HG03571 (cell line): ENCODE results near the gene ZNF134.

ENCODE experiments used
- ATAC-seq: cut with Tn5 transposase; IDR thresholded peaks from one replicate; pipeline ENCODE4 v1.9.1; 2021; ENCODE audit not compliant: unreplicated experiment

The ZNF134 gene

GRCh38 chr19:57613941-57614743 is at the start of gene ZNF134:
ZNF134 (plus strand) TSS chr19:57614242; CDS start chr19:57619469, 5,227 bp downstream.
- ATAC-seq = peak; percentile 98

DNA sequence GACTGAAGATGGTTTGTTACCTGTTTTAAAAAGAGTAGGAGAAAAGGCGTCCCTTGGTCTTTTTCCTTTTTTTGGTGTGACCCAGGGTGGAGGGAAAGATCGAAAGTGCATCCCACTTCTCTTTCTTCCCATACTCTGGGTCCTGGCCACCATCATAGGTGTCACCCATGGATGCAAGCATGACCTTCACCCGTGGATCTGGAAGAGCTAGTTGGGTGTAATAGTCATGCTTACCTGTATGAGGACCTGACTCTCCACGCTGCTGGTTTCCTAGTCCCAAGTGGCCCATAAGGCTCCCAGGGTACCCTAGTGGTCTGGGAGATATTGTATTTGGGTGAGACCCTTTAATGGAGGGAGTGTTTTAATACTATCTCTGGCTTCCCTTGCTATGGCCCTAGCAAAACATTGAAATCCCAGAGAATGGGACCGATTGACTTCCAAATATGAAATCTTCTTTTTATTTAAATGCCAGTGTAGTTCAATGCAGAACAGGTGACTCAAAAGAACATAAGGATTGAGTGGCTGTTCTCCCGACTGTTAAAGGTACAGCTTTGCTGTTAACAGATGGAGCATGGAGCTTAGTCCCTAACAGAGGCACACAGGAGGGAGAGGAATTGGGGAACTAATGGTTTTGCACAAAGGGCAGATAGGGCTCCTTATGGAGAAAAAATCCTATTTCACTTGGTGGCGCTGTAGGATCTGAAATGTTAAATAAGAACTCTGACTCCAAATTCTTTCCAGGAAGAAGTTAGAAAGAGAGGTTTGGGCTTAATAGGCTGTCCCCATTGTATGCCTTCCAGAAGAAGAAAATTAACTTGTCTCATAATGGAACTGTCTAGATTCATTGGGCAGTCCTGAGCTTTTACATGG is 47.4 kb upstream of the ZNF134 start:
- no peak for ATAC-seq

GRCh38 chr19:57570707-57571106 is 43.3 kb upstream of the ZNF134 start:
- no peak for ATAC-seq

DNA sequence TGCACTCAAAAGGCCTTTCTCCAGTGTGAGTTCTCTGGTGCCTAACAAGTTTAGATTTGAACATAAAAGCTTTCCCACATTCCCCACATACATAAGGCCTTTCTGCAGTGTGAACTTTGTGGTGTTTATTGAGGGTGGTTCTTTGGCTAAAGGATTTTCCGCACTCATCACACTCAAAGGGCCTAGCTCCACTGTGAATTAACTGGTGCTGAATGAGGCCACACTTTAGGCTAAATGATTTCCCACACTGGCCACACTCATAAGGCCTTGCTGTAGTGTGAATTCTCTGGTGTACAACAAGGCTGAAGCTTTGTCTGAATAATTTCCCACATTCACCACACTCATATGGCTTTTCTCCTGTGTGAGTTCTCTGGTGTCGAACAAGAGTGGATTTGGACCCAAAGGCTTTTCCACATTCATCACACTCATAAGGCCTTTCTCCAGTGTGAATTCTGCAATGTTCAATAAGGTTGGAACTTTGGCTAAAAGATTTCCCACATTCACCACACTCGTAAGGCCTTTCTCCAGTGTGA is 41.6 kb upstream of the ZNF134 start:
- no peak for ATAC-seq

DNA sequence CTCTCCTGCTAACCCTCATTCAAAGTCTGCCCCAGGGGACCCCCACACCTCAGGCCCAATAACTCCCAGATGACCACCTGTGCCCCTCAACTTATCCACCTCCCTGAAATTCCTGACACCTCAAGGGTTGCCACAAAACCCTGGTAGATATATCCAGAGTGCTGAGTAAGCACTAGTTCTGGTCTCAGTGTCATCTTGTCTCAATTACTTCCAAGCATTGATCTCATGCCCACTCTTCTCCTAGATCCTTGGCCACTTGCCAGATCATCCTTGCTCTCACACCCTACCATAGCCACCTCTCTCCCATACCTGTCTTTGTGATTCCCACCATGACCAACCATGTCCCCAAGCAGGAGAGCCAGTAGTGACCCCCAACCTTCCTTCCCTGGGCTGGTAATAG is 37.4 kb upstream of the ZNF134 start:
- ATAC-seq = no peak

GRCh38 chr19:57578487-57579205 is 35.4 kb upstream of the ZNF134 start, which contains the start of gene ZNF416:
ZNF416 (minus strand) TSS chr19:57578911; CDS start chr19:57578704, 207 bp downstream.
- ATAC-seq = peak; percentile 74

DNA sequence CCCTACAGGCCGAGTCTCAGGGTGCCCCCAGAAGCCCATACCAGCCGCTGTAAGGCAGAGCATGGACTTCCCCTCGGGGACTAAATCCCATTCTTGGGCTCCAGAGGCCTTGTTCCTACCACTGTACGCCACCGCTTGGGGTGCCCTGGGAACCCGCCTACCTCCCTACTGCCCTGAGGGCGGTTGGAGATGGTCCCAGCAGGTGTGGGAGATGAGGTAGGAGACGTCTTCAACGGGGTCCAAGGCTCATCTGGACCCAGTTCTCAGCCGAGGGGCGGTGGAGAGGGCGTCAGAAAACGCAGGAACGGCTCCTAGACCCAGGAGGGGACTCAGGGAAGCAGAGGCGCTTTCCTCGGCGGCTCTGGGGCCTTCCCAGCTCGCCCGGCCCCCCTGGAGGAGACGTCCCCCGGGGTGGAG is 30.9 kb upstream of the ZNF134 start:
- ATAC-seq = no peak

- peak; percentile 53 for ATAC-seq
Measured at GRCh38 chr19:57583521-57584416, 30.3 kb upstream of the ZNF134 start, which contains the start of gene ZIK1. ZIK1 (plus strand) TSS chr19:57584145; CDS start chr19:57584357, 212 bp downstream.

- no peak for ATAC-seq
Measured at GRCh38 chr19:57587529-57587928, 26.5 kb upstream of the ZNF134 start.

DNA sequence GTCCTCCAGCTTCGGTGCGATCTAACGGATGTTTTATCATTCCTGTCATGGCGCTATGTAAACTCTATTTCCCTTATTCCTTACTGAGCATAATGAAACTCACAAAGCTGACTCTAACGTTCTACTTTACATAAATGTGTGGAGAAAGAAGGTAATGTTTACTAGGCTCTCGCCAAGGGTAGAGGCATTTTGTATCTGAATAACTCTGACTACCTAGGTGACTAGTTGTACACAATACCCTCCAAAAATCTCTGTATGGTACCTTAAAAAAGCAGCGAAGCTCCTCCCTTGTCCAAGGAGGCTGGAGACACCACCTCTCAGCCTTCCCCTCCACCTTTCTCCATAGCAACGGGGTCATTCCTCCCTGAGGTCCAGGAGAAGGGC is 14.7 kb upstream of the ZNF134 start:
- ATAC-seq = no peak

- ATAC-seq = peak; percentile 86
Measured at GRCh38 chr19:57599761-57600383, 14.2 kb upstream of the ZNF134 start, which contains the start of gene ZNF530. ZNF530 (plus strand) TSS chr19:57599885; CDS start chr19:57604346, 4,461 bp downstream.

DNA sequence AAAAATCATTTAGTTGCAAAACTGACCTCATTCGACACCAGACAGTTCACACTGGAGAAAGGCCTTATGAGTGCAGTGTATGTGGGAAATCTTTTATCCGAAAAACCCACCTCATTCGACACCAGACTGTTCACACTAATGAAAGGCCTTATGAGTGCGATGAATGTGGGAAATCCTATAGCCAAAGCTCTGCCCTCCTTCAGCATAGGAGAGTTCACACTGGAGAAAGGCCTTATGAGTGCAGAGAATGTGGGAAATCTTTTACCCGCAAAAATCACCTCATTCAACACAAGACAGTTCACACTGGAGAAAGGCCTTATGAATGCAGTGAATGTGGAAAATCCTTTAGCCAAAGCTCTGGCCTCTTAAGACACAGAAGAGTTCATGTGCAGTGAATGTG is 7.1 kb upstream of the ZNF134 start:
- no peak for ATAC-seq

DNA sequence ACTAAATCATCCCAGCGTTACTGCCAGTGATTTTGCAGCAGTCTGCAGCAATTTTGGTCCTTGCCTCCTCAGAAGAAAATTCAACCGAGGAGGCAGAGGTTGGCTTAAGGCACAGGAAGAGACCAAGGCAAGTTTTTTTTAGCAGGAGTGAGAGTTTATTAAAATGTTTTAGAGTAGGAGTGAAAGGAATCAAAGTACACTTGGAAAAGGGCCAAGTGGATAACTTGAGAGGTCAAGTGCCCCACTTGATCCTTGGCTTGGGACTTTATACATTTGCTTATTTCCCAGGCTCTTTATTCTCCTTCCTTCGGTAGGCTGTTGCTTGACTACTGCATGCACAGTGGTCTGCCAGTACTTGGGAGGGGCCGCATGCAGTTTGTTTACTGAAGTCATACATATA is 2.9 kb upstream of the ZNF134 start:
- no peak for ATAC-seq

- ATAC-seq = no peak
Measured at GRCh38 chr19:57615346-57615745, 1.3 kb downstream of the ZNF134 start.

DNA sequence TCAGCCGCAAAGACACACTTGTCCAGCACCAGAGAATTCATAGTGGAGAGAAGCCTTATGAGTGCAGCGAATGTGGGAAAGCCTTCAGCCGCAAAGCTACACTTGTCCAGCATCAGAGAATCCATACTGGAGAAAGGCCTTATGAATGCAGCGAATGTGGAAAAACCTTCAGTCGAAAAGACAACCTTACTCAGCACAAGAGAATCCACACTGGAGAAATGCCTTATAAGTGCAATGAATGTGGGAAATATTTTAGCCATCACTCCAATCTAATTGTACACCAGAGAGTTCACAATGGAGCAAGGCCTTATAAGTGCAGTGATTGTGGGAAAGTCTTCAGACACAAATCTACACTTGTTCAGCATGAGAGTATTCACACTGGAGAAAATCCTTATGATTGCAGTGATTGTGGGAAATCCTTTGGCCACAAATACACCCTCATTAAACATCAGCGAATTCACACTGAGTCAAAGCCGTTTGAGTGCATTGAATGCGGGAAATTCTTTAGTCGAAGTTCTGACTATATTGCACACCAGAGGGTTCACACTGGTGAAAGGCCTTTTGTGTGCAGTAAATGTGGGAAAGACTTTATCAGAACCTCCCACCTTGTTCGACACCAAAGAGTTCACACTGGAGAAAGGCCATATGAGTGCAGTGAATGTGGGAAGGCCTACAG is 6.8 kb downstream of the ZNF134 start:
- no peak for ATAC-seq

DNA sequence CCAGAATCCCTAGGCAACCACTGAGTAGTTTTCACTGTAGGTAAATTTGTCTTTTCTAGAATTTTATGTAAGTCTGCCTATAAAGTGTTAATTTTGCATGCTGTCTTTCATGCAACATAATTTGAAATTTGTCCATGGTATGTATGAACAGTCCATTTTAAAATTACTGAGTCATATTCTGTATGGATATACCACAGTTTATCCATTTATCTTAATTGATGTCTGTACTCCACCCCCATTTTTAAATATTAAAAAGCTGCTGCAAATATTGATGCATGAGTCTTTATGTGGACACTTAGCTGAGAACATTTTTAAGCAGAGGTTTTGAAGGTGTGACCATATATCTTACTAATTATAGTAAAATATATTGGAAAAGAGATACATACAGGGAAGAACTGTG is 9.0 kb downstream of the ZNF134 start:
- ATAC-seq = no peak

DNA sequence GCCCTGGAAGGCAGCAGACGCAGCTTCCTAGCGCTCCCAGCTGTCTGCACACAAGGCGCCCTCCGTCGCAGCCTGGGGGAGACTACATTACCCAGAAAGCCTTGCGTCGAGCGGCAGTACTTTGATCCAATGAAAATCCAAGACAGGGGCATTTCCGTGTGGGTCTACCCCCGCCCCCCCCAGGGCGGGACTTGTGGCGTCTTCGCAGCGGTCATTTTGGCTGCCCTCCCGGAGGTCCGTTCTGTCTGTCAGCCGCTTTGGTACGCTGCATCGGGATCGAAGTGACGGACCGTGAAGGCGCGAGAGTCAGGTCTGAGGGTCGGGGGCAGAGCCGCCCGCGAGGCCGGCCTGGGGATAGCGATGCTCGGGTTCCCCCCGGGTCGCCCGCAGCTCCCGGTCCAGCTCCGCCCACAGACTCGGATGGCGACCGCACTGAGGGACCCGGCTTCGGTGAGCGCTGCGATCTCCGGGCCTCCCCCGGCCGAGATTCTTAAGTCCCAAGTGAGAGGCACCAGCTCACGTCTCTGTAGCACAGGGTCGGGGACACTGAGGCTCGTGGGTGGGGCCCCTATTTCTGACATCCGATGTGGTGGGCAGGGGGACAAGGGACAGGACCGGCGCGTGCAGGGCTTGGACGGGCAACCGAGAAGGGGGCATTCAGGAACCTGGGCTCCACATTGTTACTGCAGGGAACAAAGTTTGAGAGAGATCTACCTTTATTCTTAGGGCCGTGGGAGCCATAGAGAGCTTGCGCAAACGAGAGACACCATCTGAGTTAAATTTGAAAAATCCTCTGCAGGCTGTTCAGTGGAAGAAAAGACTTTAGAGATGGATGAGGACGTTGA is 19.2 kb downstream of the ZNF134 start, which contains the start of gene ZNF211:
TSS of gene ZNF211 (plus strand) at position 182 of the 845 bp plus-strand sequence. CDS start at position 361, 179 bp downstream.
- peak; percentile 98 for ATAC-seq

GRCh38 chr19:57633832-57634131 is 19.7 kb downstream of the ZNF134 start:
- no peak for ATAC-seq
